A549 (cell line): ENCODE measurements around the gene KLHL34.

Source experiments
- EP300 ChIP-seq, 2 experiments: fragments of >200 bp; sonication (Bioruptor Twin); formaldehyde crosslinking; IDR thresholded peaks; 2 replicates in 1 of 2; 3 replicates in 1 of 2; pipeline ENCODE4 v1.6.1; 2016 to 2017
- ESRRA ChIP-seq: fragments of 150-350 bp; IDR thresholded peaks from 2 replicates; pipeline ENCODE4 v1.6.1; 2014; ENCODE audit warnings: mild to moderate bottlenecking, low read length, borderline replicate concordance
- MAZ ChIP-seq: fragments of 150-350 bp; IDR thresholded peaks from 2 replicates; pipeline ENCODE4 v1.6.1; 2014; ENCODE audit warnings: antibody characterized with exemption, low read depth, low read length, borderline replicate concordance
- MYC ChIP-seq: IDR thresholded peaks from 2 replicates; pipeline ENCODE4 v1.6.1; 2012; ENCODE audit warnings: mild to moderate bottlenecking, inconsistent platforms, low read length, improper control_type of control experiment, borderline replicate concordance
- NR3C1 ChIP-seq: fragments of >200 bp; sonication (Bioruptor Twin); formaldehyde crosslinking; IDR thresholded peaks from 3 replicates; pipeline ENCODE4 v1.6.1; 2017
- POLR2A ChIP-seq: IDR thresholded peaks from 2 replicates; pipeline ENCODE4 v1.6.1; 2012; ENCODE audit warnings: mild to moderate bottlenecking, low read length
- RARB ChIP-seq: fragments of 250-450 bp; sonication (Bioruptor Pico); IDR thresholded peaks from 2 replicates; pipeline ENCODE4 v1.8.0; 2021; ENCODE audit warnings: mild to moderate bottlenecking, moderate library complexity
- REST ChIP-seq: fragments of 200-600 bp; sonication (generic); IDR thresholded peaks from 2 replicates; pipeline ENCODE4 v1.6.1; 2016; ENCODE audit warnings: antibody characterized with exemption, mild to moderate bottlenecking, moderate library complexity
- RFX5 ChIP-seq: fragments of 450-650 bp; IDR thresholded peaks from 2 replicates; pipeline ENCODE4 v1.7.1; 2014; ENCODE audit warnings: antibody characterized with exemption, mild to moderate bottlenecking, moderate library complexity
- TF ChIP-seq, protein P1 (sequence below): fragments of >200 bp; sonication (Bioruptor Twin); formaldehyde crosslinking; IDR thresholded peaks from 3 replicates; pipeline ENCODE4 v1.5.1; 2016

DNA sequence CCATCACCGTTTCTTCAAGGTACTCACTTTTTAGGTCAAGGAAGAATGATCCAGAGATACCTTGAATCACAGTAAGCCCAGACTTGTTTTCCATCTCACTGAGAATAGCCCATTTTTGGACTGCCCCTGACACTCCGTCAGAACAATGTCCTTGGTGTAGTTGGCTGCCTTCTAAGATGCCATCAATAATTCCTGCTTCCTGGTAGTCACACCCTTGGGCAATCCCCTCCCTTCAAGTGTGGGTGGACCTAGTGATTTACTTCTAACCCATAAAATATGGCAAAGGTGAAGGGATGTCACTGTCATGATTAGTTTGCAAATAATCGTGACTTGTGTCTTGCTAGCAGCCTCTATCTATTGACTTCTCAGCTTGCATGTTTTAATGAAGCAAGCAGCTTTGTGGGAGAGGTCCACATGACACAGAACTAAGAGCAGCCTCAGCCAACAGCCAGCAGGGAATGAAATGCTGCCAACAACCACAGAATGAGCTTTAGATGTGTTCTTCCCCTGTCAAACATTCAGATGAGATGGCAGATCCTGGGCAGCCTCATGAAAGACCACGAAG is 20.0 kb upstream of the KLHL34 start:
- no peak for TF ChIP-seq POLR2A
- TF ChIP-seq, protein P1, sequence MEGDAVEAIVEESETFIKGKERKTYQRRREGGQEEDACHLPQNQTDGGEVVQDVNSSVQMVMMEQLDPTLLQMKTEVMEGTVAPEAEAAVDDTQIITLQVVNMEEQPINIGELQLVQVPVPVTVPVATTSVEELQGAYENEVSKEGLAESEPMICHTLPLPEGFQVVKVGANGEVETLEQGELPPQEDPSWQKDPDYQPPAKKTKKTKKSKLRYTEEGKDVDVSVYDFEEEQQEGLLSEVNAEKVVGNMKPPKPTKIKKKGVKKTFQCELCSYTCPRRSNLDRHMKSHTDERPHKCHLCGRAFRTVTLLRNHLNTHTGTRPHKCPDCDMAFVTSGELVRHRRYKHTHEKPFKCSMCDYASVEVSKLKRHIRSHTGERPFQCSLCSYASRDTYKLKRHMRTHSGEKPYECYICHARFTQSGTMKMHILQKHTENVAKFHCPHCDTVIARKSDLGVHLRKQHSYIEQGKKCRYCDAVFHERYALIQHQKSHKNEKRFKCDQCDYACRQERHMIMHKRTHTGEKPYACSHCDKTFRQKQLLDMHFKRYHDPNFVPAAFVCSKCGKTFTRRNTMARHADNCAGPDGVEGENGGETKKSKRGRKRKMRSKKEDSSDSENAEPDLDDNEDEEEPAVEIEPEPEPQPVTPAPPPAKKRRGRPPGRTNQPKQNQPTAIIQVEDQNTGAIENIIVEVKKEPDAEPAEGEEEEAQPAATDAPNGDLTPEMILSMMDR = no peak
- TF ChIP-seq RARB (CRISPR knock-in tag) = no peak
- TF ChIP-seq MYC = no peak
- no peak for TF ChIP-seq MAZ
- TF ChIP-seq REST = no peak
- no peak for TF ChIP-seq RFX5
- TF ChIP-seq NR3C1 = no peak
- TF ChIP-seq ESRRA = no peak
- no peak for TF ChIP-seq EP300 (IDR thresholded peaks at IDR 0.05)
